CD4-positive, alpha-beta T cell (primary cell): ENCODE measurements around the gene CD96. TPM values are rescaled to one million over a fixed set of nuclear protein-coding genes. Genes with fewer than 3 reads are reported as not detected.
A peak's percentile ranks its signal among the peaks of the same experiment; 100 is the strongest.

Experiments
- ATAC-seq: fragments of 200-7000 bp; cut with Tn5 transposase; one replicate; pipeline ENCODE4 v1.10.0; 2022; ENCODE audit warnings: mild to moderate bottlenecking; ENCODE audit not compliant: poor library complexity
- CTCF ChIA-PET: fragments of 350-600 bp; sonication (Branson Sonifier 250); formaldehyde crosslinking; loops from one replicate; lab custom pipeline; 2021; ENCODE audit warnings: antibody characterized with exemption, inconsistent platforms; lab: Charles Lee
- POLR2A ChIA-PET: fragments of 350-600 bp; sonication (Branson Sonifier 250); formaldehyde crosslinking; loops from one replicate; lab custom pipeline; 2021; ENCODE audit warnings: antibody characterized with exemption, inconsistent platforms; lab: Charles Lee
- DNase-seq, 14 experiments: peaks; one replicate each; pipeline ENCODE4 v3.0.0-alpha.2; 2013 to 2020; ENCODE audit warnings: mixed read lengths in 2 of 14
- H3K27ac ChIP-seq, 2 donors: one replicate each; pipeline versions ENCODE4 v1.5.1 to v1.7.0; 2013; ENCODE audit warnings: low read length in 2 of 2, low read depth in 1 of 2, mild to moderate bottlenecking in 1 of 2
- H3K27me3 ChIP-seq, 2 experiments: 1 replicate in 1 of 2; 2 replicates in 1 of 2; pipeline versions ENCODE4 v1.6.1 to v1.7.0; 2013; ENCODE audit warnings: low read length in 2 of 2, control low read depth in 1 of 2, mild to moderate bottlenecking in 1 of 2, moderate library complexity in 1 of 2; ENCODE audit not compliant: insufficient read depth in 2 of 2, control insufficient read depth in 1 of 2
- H3K36me3 ChIP-seq: one replicate; pipeline ENCODE4 v1.6.1; 2013; ENCODE audit warnings: low read length, control low read depth; ENCODE audit not compliant: insufficient read depth
- H3K4me1 ChIP-seq: one replicate; pipeline ENCODE4 v1.6.1; 2013; ENCODE audit warnings: low read length, control low read depth; ENCODE audit not compliant: insufficient read depth
- H3K4me3 ChIP-seq: one replicate; pipeline ENCODE4 v1.5.1; 2013; ENCODE audit warnings: mild to moderate bottlenecking, low read length, moderate library complexity
- H3K9me3 ChIP-seq, 2 experiments: 1 replicate in 1 of 2; 2 replicates in 1 of 2; pipeline versions ENCODE4 v1.6.1 to v1.7.0; 2013; ENCODE audit warnings: low read length in 2 of 2, mild to moderate bottlenecking in 2 of 2, control low read depth in 1 of 2, moderate library complexity in 1 of 2; ENCODE audit not compliant: control insufficient read depth in 1 of 2, insufficient read depth in 1 of 2
- H3K27ac Mint-ChIP-seq: one replicate; pipeline ENCODE4 v1.8.0; 2020; ENCODE audit warnings: mixed read lengths
- H3K27me3 Mint-ChIP-seq: one replicate; pipeline ENCODE4 v1.8.0; 2021; ENCODE audit warnings: mixed read lengths
- H3K36me3 Mint-ChIP-seq: one replicate; pipeline ENCODE4 v1.8.0; 2021; ENCODE audit warnings: low read depth, mixed read lengths
- H3K4me1 Mint-ChIP-seq: one replicate; pipeline ENCODE4 v1.8.0; 2021; ENCODE audit warnings: low read depth, mixed read lengths
- H3K4me3 Mint-ChIP-seq: one replicate; pipeline ENCODE4 v1.8.0; 2020; ENCODE audit warnings: mild to moderate bottlenecking, mixed read lengths
- H3K9me3 Mint-ChIP-seq: one replicate; pipeline ENCODE4 v1.8.0; 2020; ENCODE audit warnings: mixed read lengths
- intact Hi-C, 2 experiments: fragments of 100-400 bp; cut with DNase I in 1 of 2; cut with micrococcal nuclease in 1 of 2; formaldehyde crosslinking; loops; one replicate each; pipeline versions ENCODE4 v1.15.1 to v1.9.0; 2023 to 2025; cut with DNase I, micrococcal nuclease
- total RNA-seq, 174 experiments: library from RNA in 2 of 174; stranded (reverse) in 2 of 174; gene quantifications; one replicate each; pipeline ENCODE4 v1.2.3 and lab custom pipeline; 2021 to 2026
- TF ChIP-seq, protein P1 (sequence below): fragments of 200-600 bp; IDR thresholded peaks from one replicate; pipeline ENCODE4 v1.8.0; 2022; ENCODE audit warnings: antibody characterized with exemption, mild to moderate bottlenecking

CD96 gene
- total RNA-seq, 2 experiments from 2014 or later = 194 to 205 TPM

GRCh38 chr3:111618945-111619344, 76.9 kb downstream of the CD96 start:
- DNase-seq (no peak), ATAC-seq (no peak)
- H3K4me1 Mint-ChIP-seq = peaks cover 45% of the 10 kb centered on the region
- ChIA-PET CTCF (interaction anchor here (1.2 kb wide), 1 partner anchor 41 kb away, joined by 4 read pairs; no protein-coding TSS in a partner anchor), POLR2A (interaction anchor here (0.6 to 1.1 kb wide), 2 partner anchors 9 to 162 kb away, joined by 3 read pairs; no protein-coding TSS in a partner anchor)
- peak overlapping the region; percentile 86 for H3K27ac Mint-ChIP-seq
- intact Hi-C loops = no loop called here
- H3K36me3 Mint-ChIP-seq = peaks cover 86% of the 10 kb centered on the region
- no peak overlapping the region for H3K27ac ChIP-seq
- peaks cover 29% of the 10 kb centered on the region for H3K4me1 ChIP-seq
- no peaks in the 10 kb centered on the region for H3K9me3 Mint-ChIP-seq
- H3K4me3 ChIP-seq = no peak overlapping the region
- H3K36me3 ChIP-seq = peaks cover 40% of the 10 kb centered on the region
- H3K27me3 Mint-ChIP-seq = no peaks in the 10 kb centered on the region
- no peaks in the 10 kb centered on the region for H3K9me3 ChIP-seq
- H3K4me3 Mint-ChIP-seq = no peak overlapping the region
- TF ChIP-seq, protein P1, sequence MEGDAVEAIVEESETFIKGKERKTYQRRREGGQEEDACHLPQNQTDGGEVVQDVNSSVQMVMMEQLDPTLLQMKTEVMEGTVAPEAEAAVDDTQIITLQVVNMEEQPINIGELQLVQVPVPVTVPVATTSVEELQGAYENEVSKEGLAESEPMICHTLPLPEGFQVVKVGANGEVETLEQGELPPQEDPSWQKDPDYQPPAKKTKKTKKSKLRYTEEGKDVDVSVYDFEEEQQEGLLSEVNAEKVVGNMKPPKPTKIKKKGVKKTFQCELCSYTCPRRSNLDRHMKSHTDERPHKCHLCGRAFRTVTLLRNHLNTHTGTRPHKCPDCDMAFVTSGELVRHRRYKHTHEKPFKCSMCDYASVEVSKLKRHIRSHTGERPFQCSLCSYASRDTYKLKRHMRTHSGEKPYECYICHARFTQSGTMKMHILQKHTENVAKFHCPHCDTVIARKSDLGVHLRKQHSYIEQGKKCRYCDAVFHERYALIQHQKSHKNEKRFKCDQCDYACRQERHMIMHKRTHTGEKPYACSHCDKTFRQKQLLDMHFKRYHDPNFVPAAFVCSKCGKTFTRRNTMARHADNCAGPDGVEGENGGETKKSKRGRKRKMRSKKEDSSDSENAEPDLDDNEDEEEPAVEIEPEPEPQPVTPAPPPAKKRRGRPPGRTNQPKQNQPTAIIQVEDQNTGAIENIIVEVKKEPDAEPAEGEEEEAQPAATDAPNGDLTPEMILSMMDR = no peak
- H3K27me3 ChIP-seq = no peaks in the 10 kb centered on the region

DNA sequence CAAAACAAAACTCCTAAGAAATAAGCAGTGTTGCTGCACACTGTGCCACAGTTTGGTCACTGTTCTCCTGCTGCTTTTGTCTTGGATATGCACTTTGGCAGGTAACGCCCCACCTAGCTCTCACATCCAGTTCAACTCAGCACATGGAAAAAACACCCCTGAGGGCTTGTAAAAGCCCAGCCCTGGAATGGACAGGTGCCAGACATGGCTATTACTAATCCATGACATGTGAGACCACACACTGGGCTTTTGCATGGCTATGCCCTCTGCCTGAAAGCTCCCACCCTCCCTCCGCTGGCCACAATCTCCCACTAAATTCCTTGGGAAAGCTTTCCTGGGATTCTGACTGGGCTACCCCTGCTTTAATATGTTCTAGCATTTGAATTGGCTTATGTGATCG, 77.8 kb downstream of the CD96 start:
- no peak for DNase-seq
- H3K9me3 Mint-ChIP-seq = no peaks in the 10 kb centered on the region
- H3K9me3 ChIP-seq = no peaks in the 10 kb centered on the region
- no peak overlapping the region for H3K27ac ChIP-seq
- H3K27ac Mint-ChIP-seq = no peak overlapping the region
- H3K36me3 ChIP-seq = peaks cover 47% of the 10 kb centered on the region
- no peaks in the 10 kb centered on the region for H3K27me3 ChIP-seq
- no peak overlapping the region for H3K4me3 ChIP-seq
- H3K4me1 Mint-ChIP-seq = peaks cover 42% of the 10 kb centered on the region
- TF ChIP-seq, protein P1 = no peak
- H3K36me3 Mint-ChIP-seq = peaks cover 86% of the 10 kb centered on the region
- no peak for ATAC-seq
- intact Hi-C loops = loop anchor here in 1 of 2 experiments (5.0 kb wide), 1 partner anchor 867 kb away; no protein-coding TSS in a partner anchor
- no peaks in the 10 kb centered on the region for H3K27me3 Mint-ChIP-seq
- no peak overlapping the region for H3K4me3 Mint-ChIP-seq
- POLR2A ChIA-PET = no interaction called here
- CTCF ChIA-PET = no interaction called here
- H3K4me1 ChIP-seq = peaks cover 29% of the 10 kb centered on the region

DNA sequence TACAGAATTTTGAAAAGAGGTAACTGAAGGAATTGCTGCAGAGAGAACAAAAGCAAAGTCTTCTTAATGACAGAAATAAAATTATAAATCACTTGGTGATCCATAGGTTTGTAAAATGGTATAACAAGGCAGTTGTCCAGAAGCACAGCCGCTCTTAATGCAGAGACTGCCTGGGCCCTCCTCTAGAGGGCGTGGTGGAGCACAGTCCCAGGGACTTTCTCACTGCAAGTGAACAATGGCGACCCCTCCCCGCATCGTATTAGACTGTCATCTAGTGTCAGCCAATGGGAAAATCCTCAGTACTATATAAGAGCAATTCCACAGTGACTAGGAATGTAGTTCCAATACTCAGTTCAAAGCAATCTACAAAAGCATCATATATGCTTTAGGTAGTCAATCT, 79.5 kb downstream of the CD96 start:
- peaks cover 55% of the 10 kb centered on the region for H3K36me3 ChIP-seq
- H3K27me3 ChIP-seq = no peaks in the 10 kb centered on the region
- H3K4me3 ChIP-seq = no peak overlapping the region
- H3K9me3 ChIP-seq = no peaks in the 10 kb centered on the region
- H3K36me3 Mint-ChIP-seq = peaks cover 88% of the 10 kb centered on the region
- H3K4me3 Mint-ChIP-seq = no peak overlapping the region
- H3K4me1 ChIP-seq = peaks cover 17% of the 10 kb centered on the region
- peaks cover 25% of the 10 kb centered on the region for H3K4me1 Mint-ChIP-seq
- peak; percentile 54 for ATAC-seq
- ChIA-PET POLR2A (no interaction called here), CTCF (no interaction called here)
- TF ChIP-seq, protein P1 = peak; percentile 35
- H3K27ac ChIP-seq = no peak overlapping the region
- H3K27me3 Mint-ChIP-seq = no peaks in the 10 kb centered on the region
- H3K27ac Mint-ChIP-seq = no peak overlapping the region
- no peaks in the 10 kb centered on the region for H3K9me3 Mint-ChIP-seq
- peak in 5 of 14 experiments; percentile 18 to 55 (median 44) for DNase-seq
- intact Hi-C loops = loop anchor here in 1 of 2 experiments (5.0 kb wide), 1 partner anchor 866 kb away; no protein-coding TSS in a partner anchor
